Measurements from ENCODE around the gene ZNHIT6.
"Not testable (repeated sequence)": the region's sequence is repeated elsewhere in the genome, so short reads cannot be mapped to it uniquely, and the experiment has no call there.

ZNHIT6 gene

DNA sequence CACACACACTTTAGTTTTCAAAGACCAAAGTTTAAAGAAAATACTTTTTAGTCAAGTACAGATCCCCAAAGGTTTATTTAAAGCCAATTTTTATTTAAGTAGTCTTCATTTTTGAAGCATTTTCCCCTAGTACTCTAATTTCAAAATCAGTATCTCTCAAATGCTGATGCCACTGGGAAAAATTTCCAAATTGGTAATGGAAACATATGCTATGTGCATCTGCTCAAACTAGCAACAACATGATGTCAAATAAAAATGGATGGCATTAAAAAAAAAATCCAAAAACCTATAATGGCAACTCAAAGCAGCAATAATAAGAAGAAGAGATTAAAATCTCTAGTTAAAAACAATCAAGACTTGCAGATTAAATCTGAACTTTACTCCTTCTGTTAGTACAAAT is 58.6 kb downstream of the ZNHIT6 start:
- no peaks in the 10 kb centered on the region for H3K79me2 ChIP-seq (ENCODE audit: control insufficient read depth, insufficient read depth, low read length, unreplicated experiment)
- H3K4me3 ChIP-seq (ENCODE audit: low read depth, low read length), result no peak overlapping the region
- H2AFZ ChIP-seq (ENCODE audit: low read length, unreplicated experiment), result no peak overlapping the region
- no peak overlapping the region for H3K27ac ChIP-seq (ENCODE audit: low read depth, low read length)
- peaks cover 7% of the 10 kb centered on the region for H3K4me1 ChIP-seq (ENCODE audit: control insufficient read depth, insufficient read depth, low read length, unreplicated experiment)
- no peaks in the 10 kb centered on the region for H3K27me3 ChIP-seq (ENCODE audit: insufficient read depth, low read length)
- H3K36me3 ChIP-seq (ENCODE audit: insufficient read depth, low read length), result peaks cover 38% of the 10 kb centered on the region

GRCh38 chr1:85641598-85642556 is 66.4 kb downstream of the ZNHIT6 start:
- H3K27me3 ChIP-seq (ENCODE audit: insufficient read depth, low read length); H3K4me1 ChIP-seq (ENCODE audit: control insufficient read depth, insufficient read depth, low read length, unreplicated experiment); H3K4me3 ChIP-seq (ENCODE audit: low read depth, low read length); H3K79me2 ChIP-seq (ENCODE audit: control insufficient read depth, insufficient read depth, low read length, unreplicated experiment); H2AFZ ChIP-seq (ENCODE audit: low read length, unreplicated experiment); H3K27ac ChIP-seq (ENCODE audit: low read depth, low read length): not testable (repeated sequence)
- peaks cover 28% of the 10 kb centered on the region for H3K36me3 ChIP-seq (ENCODE audit: insufficient read depth, low read length)

DNA sequence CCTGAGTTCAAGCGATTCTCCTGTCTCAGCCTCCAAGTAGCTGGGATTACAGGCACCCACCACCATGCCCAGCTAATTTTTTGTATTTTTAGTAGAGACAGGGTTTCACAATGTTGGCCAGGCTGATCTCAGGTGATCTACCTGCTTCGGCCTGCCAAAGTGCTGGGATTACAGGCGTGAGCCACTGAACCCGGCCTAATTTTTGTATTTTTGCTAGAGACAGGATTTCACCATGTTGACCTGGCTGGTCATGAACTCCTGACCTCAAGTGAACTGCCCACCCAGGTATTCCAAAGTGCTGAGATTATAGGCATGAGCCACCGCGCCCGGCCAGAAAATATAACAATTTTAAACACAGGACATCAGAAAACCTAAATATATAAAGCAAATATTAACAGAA is 68.3 kb downstream of the ZNHIT6 start:
- not testable (repeated sequence) for H3K27ac ChIP-seq (ENCODE audit: low read depth, low read length); H3K27me3 ChIP-seq (ENCODE audit: insufficient read depth, low read length); H3K79me2 ChIP-seq (ENCODE audit: control insufficient read depth, insufficient read depth, low read length, unreplicated experiment); H3K4me1 ChIP-seq (ENCODE audit: control insufficient read depth, insufficient read depth, low read length, unreplicated experiment); H3K4me3 ChIP-seq (ENCODE audit: low read depth, low read length); H2AFZ ChIP-seq (ENCODE audit: low read length, unreplicated experiment)
- peaks cover 38% of the 10 kb centered on the region for H3K36me3 ChIP-seq (ENCODE audit: insufficient read depth, low read length)

DNA sequence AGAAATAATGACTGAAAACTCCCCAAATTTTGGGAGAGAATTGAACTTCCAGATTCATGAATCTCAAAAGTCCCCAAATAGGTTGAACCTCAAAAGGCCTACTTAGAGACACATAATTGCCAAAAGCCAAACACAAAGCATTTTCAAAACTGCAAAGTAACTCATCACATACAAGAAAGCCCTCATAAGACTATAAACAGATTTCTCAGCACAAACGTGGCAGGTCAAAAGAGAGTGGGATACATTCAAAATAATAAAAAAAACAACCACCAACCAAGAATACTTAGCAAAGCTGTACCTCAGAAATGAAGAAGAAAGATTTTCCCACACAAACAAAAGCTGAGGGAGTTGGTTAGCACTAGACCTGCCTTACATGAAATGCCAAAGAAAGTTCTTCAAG is 69.8 kb downstream of the ZNHIT6 start:
- Histone ChIP-seq H2AFZ (ENCODE audit: low read length, unreplicated experiment) (no peak overlapping the region), H3K4me3 (ENCODE audit: low read depth, low read length) (no peak overlapping the region), H3K79me2 (ENCODE audit: control insufficient read depth, insufficient read depth, low read length, unreplicated experiment) (peaks cover 2% of the 10 kb centered on the region), H3K27ac (ENCODE audit: low read depth, low read length) (no peak overlapping the region), H3K4me1 (ENCODE audit: control insufficient read depth, insufficient read depth, low read length, unreplicated experiment) (no peaks in the 10 kb centered on the region), H3K36me3 (ENCODE audit: insufficient read depth, low read length) (peaks cover 43% of the 10 kb centered on the region), H3K27me3 (ENCODE audit: insufficient read depth, low read length) (no peaks in the 10 kb centered on the region)

- H3K36me3 ChIP-seq (ENCODE audit: insufficient read depth, low read length), result peaks cover 6% of the 10 kb centered on the region
- H3K79me2 ChIP-seq (ENCODE audit: control insufficient read depth, insufficient read depth, low read length, unreplicated experiment), result no peaks in the 10 kb centered on the region
- H3K4me3 ChIP-seq (ENCODE audit: low read depth, low read length), result no peak overlapping the region
- peak overlapping the region; percentile 85 for H3K27ac ChIP-seq (ENCODE audit: low read depth, low read length)
- no peak overlapping the region for H2AFZ ChIP-seq (ENCODE audit: low read length, unreplicated experiment)
- H3K4me1 ChIP-seq (ENCODE audit: control insufficient read depth, insufficient read depth, low read length, unreplicated experiment), result peaks cover 34% of the 10 kb centered on the region
- H3K27me3 ChIP-seq (ENCODE audit: insufficient read depth, low read length), result no peaks in the 10 kb centered on the region
Observed at GRCh38 chr1:85630493-85630892, 77.7 kb downstream of the ZNHIT6 start.

GRCh38 chr1:85629532-85629920 is 78.7 kb downstream of the ZNHIT6 start:
- no peaks in the 10 kb centered on the region for H3K79me2 ChIP-seq (ENCODE audit: control insufficient read depth, insufficient read depth, low read length, unreplicated experiment)
- H3K4me3 ChIP-seq (ENCODE audit: low read depth, low read length), result peak overlapping the region; percentile 57; the same call in 1 of the 2 replicates
- peak overlapping the region; percentile 0 for H2AFZ ChIP-seq (ENCODE audit: low read length, unreplicated experiment)
- H3K36me3 ChIP-seq (ENCODE audit: insufficient read depth, low read length), result peaks cover 1% of the 10 kb centered on the region
- no peaks in the 10 kb centered on the region for H3K27me3 ChIP-seq (ENCODE audit: insufficient read depth, low read length)
- H3K27ac ChIP-seq (ENCODE audit: low read depth, low read length), result peak overlapping the region; percentile 85
- peaks cover 34% of the 10 kb centered on the region for H3K4me1 ChIP-seq (ENCODE audit: control insufficient read depth, insufficient read depth, low read length, unreplicated experiment)

- H3K79me2 ChIP-seq (ENCODE audit: control insufficient read depth, insufficient read depth, low read length, unreplicated experiment), result no peaks in the 10 kb centered on the region
- no peaks in the 10 kb centered on the region for H3K27me3 ChIP-seq (ENCODE audit: insufficient read depth, low read length)
- peak overlapping the region; percentile 57 for H3K4me3 ChIP-seq (ENCODE audit: low read depth, low read length)
- peak overlapping the region; percentile 85 for H3K27ac ChIP-seq (ENCODE audit: low read depth, low read length)
- H2AFZ ChIP-seq (ENCODE audit: low read length, unreplicated experiment), result peak overlapping the region; percentile 0
- H3K4me1 ChIP-seq (ENCODE audit: control insufficient read depth, insufficient read depth, low read length, unreplicated experiment), result peaks cover 34% of the 10 kb centered on the region
- peaks cover 4% of the 10 kb centered on the region for H3K36me3 ChIP-seq (ENCODE audit: insufficient read depth, low read length)
Observed at GRCh38 chr1:85628791-85629531, 79.3 kb downstream of the ZNHIT6 start.

DNA sequence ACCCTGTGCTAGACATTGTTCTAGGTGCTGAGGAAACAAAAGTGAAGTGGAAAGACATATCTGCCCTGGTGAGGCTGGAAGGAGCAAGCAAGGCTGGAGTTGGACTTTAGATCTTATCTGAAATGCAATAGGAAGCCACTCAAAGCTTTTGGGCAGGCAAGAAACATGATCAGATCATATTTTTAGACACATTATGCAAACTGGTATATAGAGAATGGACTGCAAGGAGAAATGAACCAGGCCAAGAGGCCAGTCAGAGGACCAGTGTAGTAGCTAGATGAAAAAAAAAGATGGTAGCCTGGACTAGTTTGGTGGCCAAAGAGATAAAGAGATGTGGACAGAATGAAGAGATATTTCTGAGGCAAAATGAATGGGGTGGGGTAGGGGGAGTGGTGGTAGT is 81.4 kb downstream of the ZNHIT6 start:
- peaks cover 45% of the 10 kb centered on the region for H3K4me1 ChIP-seq (ENCODE audit: control insufficient read depth, insufficient read depth, low read length, unreplicated experiment)

GRCh38 chr1:85624361-85624760 is 83.9 kb downstream of the ZNHIT6 start:
- Histone ChIP-seq H2AFZ (ENCODE audit: low read length, unreplicated experiment) (no peak overlapping the region), H3K36me3 (ENCODE audit: insufficient read depth, low read length) (peaks cover 37% of the 10 kb centered on the region), H3K27ac (ENCODE audit: low read depth, low read length) (peak overlapping the region; percentile 92), H3K79me2 (ENCODE audit: control insufficient read depth, insufficient read depth, low read length, unreplicated experiment) (no peaks in the 10 kb centered on the region), H3K4me1 (ENCODE audit: control insufficient read depth, insufficient read depth, low read length, unreplicated experiment) (peaks cover 32% of the 10 kb centered on the region), H3K4me3 (ENCODE audit: low read depth, low read length) (no peak overlapping the region), H3K27me3 (ENCODE audit: insufficient read depth, low read length) (no peaks in the 10 kb centered on the region)

More for the DNA sequence above, 81.4 kb downstream of the ZNHIT6 start:
- no peak overlapping the region for H3K4me3 ChIP-seq (ENCODE audit: low read depth, low read length)
- H3K79me2 ChIP-seq (ENCODE audit: control insufficient read depth, insufficient read depth, low read length, unreplicated experiment), result no peaks in the 10 kb centered on the region
- H3K27me3 ChIP-seq (ENCODE audit: insufficient read depth, low read length), result no peaks in the 10 kb centered on the region
- peaks cover 19% of the 10 kb centered on the region for H3K36me3 ChIP-seq (ENCODE audit: insufficient read depth, low read length)
- H2AFZ ChIP-seq (ENCODE audit: low read length, unreplicated experiment), result no peak overlapping the region
- no peak overlapping the region for H3K27ac ChIP-seq (ENCODE audit: low read depth, low read length)

DNA sequence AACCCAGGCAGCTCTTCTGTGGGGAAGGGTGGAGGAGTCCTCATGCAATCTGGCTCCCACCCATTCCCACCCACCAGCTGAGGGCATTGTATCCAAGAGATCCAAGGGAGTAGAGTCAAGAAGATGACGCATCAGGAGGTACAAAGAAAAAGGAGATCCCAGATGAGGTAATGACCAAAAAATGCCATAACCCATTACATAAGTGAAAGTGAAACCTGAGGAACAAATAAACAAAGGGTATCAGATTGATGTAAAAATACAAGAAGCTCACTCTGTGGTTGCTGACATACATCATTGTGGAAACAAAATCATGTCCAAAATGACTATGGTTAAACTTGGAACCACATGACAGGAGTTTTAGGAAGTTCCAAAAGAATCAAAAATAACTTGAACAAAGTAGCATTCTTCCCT is 85.2 kb downstream of the ZNHIT6 start:
- Histone ChIP-seq H3K27ac (ENCODE audit: low read depth, low read length) (peak overlapping the region; percentile 92), H3K36me3 (ENCODE audit: insufficient read depth, low read length) (peaks cover 37% of the 10 kb centered on the region), H3K79me2 (ENCODE audit: control insufficient read depth, insufficient read depth, low read length, unreplicated experiment) (no peaks in the 10 kb centered on the region), H3K4me3 (ENCODE audit: low read depth, low read length) (peak overlapping the region; percentile 25; the same call in 1 of the 2 replicates), H2AFZ (ENCODE audit: low read length, unreplicated experiment) (no peak overlapping the region), H3K27me3 (ENCODE audit: insufficient read depth, low read length) (no peaks in the 10 kb centered on the region), H3K4me1 (ENCODE audit: control insufficient read depth, insufficient read depth, low read length, unreplicated experiment) (peaks cover 19% of the 10 kb centered on the region)
